Stomach (tissue), 4 donors: ENCODE data around the gene COA5.

Experiments used
- CTCF ChIP-seq, 7 experiments: fragments of 450-650 bp in 4 of 7; fragments of 200-600 bp in 3 of 7; sonication (generic) in 3 of 7; IDR thresholded peaks; one replicate each; pipeline ENCODE4 v1.5.1; 2016 to 2019; ENCODE audit warnings: antibody characterized with exemption in 7 of 7, control low read depth in 2 of 7, mild to moderate bottlenecking in 1 of 7
- EP300 ChIP-seq: sonication (generic); formaldehyde crosslinking; IDR thresholded peaks from one replicate; pipeline ENCODE4 v1.6.1; 2017; ENCODE audit warnings: antibody characterized with exemption
- POLR2A ChIP-seq, 4 donors: fragments of 450-650 bp; IDR thresholded peaks; one replicate each; pipeline ENCODE4 v1.6.1; 2016; ENCODE audit warnings: antibody characterized with exemption in 4 of 4, control low read depth in 2 of 4, mild to moderate bottlenecking in 1 of 4, moderate library complexity in 1 of 4
- POLR2AphosphoS5 ChIP-seq, 3 donors: sonication (generic); formaldehyde crosslinking; IDR thresholded peaks; one replicate each; pipeline ENCODE4 v1.6.1; 2016; ENCODE audit warnings: antibody characterized with exemption in 3 of 3

- no peak for TF ChIP-seq CTCF (IDR thresholded peaks at IDR 0.05)
- no peak for TF ChIP-seq POLR2A (IDR thresholded peaks at IDR 0.05)
- TF ChIP-seq POLR2AphosphoS5 (IDR thresholded peaks at IDR 0.05) = no peak
- TF ChIP-seq EP300 = no peak
These were observed 771 bp upstream of the COA5 start for GRCh38 chr2:98608962-98609604.
